HG03571 (cell line): ENCODE measurements around the gene NR3C1.

ENCODE experiments used
- ATAC-seq: cut with Tn5 transposase; IDR thresholded peaks from one replicate; pipeline ENCODE4 v1.9.1; 2021; ENCODE audit not compliant: unreplicated experiment

The NR3C1 gene

GRCh38 chr5:143426437-143426991 lies 23.0 kb upstream of the NR3C1 start:
- peak; percentile 62 for ATAC-seq

DNA sequence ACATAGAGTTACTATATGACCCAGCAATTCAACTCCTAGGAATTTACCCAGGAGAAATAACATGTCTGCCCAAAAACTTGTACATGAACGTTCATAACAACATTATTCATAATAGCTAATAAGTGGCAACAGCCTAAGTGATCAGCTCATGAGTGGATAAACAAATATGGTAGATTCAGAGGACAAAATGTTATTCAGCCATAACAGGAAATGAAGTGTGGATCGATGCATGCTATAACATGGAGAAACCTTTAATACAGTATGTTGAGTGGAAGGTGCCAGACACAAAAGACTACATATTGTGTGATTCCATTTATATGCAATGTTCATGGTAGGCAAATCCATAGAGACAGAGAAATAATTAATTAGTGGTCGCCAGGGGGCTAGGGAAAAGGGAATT lies 22.3 kb upstream of the NR3C1 start:
- ATAC-seq = no peak

DNA sequence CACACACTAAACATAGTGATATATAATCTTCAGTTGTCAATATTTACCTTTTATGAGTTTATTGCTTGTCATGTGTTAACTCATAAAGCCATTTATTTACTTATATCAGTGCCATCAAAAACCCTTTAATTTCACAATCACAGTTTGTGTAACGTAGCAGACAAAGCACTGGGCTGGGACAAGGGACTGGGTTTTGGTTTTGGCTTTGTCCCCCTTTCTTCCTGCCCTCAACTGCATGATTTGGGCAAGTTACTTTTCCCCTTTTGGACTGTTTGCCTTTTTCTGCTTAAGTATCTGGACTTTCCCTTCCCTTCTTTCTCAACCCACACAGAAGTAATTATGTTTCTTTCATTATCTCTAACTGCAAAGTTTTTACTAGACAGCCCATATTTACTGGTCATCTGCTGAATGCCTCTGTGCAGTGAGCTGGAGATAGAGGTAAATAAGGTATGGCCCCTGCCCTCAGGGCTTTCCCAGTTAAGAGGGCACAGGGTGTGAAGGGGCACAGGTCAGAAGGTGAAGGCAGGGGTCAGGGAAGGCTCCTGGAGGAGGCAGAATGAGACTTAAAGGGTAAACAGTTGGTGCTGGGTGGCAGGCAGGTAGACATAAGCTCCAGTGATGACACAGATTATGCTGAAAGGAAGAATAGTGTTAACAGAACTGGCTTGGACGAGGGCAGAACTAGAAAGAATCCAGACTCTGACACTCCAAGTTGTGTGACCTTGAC lies 14.8 kb upstream of the NR3C1 start:
- peak; percentile 43 for ATAC-seq

DNA sequence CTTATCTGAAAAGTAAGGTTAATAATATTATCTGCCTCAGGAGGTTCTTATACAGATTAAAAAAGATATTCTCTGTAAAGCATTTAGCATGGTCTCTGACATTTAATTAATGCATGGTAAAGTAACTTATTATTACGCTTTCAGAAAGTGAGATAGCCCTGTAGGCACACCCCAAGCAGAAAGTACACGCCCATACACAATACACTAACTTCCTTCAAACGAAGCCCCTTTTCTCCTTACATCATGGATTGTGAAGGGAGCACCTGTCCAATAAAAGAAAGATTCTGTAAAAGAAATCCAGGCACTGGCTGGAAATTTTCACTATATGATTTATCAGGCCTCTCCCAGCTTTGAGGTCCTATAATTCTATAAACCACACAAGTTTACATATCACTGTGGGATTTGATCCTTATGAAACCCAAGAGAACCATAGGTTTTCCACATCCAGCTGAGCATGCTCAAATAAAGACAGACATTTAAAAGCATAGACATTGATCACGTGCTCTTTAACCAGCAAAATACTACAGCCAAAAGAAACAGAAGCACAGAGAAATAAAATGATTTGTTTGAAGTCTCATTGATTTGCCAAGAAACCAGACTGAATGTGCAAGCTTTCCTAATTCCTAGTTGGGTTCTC lies 14.1 kb upstream of the NR3C1 start:
- no peak for ATAC-seq

- ATAC-seq = no peak
These were observed 12.9 kb upstream of the NR3C1 start for GRCh38 chr5:143416411-143416810.

- ATAC-seq = peak; percentile 67
These were observed 10.6 kb upstream of the NR3C1 start for GRCh38 chr5:143413958-143414669.

DNA sequence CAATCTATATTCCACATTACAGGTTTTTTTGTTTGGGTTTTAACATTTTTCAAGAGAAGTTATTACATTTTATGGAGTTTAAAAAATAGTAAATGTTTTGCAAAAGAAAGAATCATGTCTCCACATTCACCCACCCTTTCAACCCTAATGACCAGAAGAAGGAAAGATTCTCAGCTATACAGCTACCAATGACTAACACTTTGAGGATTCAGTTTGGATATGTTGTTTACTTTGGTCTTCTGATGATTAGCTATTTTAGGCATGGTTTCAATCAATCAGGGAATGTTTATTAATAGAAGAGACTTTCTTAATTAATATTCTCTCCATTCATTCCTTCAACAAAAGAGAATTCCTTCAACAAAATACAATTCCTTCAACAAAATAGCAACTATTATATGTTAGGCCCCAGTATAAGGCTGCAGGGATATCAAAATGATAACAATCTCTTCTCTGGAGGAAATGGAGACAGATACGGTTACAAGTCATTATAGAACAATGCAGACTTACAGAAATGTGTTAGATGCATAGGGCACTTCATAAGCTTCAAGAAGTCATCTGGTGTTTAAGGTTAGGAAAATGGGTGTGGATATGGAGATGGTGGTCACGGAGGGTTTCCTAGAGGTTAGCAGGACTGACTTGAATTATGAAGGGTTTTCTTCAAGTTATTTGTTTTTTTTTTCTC lies 9.3 kb upstream of the NR3C1 start:
- no peak for ATAC-seq

GRCh38 chr5:143409926-143410325 lies 6.4 kb upstream of the NR3C1 start:
- no peak for ATAC-seq

- no peak for ATAC-seq
These were observed 2.9 kb upstream of the NR3C1 start for GRCh38 chr5:143406408-143406807.

GRCh38 chr5:143405849-143406098 lies 2.3 kb upstream of the NR3C1 start:
- ATAC-seq = no peak

DNA sequence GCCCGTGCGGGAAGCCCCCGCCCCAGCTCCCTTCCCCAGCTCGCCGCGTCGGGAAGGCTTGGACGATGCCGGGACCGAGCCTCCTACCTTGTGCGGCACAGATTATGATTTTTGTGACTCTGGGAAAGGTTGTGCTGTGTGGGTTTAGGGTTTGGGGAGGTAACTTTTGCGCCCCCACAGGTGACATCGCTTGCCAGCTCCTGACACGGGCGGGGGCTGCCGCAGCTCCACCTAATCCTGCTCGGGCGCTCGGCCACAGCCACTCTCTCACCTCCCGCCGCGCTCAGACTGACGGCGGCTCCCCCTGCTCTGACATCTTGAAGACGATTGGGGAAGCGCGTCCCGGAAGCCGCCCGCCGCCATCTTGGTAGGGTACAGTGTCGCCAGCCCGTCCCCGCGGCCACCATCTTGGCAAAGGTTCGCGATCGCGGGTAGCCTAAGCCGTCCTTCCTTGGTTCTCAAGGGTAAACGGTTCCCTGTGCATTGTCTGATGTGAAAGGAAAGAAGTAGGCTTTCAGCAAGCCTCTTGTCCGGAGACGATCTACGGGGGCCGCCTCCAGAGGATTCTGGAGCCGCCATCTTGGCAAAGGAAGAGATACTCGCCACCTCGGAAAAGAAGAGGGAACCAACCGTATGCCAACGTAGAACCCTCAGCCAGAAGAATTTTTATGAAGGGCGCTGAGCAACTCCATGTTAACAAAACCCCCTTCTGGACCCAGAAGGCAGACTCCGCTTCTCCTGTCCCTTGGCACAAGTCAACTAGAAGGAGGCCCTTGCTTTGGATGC lies 1.8 kb upstream of the NR3C1 start:
- peak; percentile 28 for ATAC-seq

DNA sequence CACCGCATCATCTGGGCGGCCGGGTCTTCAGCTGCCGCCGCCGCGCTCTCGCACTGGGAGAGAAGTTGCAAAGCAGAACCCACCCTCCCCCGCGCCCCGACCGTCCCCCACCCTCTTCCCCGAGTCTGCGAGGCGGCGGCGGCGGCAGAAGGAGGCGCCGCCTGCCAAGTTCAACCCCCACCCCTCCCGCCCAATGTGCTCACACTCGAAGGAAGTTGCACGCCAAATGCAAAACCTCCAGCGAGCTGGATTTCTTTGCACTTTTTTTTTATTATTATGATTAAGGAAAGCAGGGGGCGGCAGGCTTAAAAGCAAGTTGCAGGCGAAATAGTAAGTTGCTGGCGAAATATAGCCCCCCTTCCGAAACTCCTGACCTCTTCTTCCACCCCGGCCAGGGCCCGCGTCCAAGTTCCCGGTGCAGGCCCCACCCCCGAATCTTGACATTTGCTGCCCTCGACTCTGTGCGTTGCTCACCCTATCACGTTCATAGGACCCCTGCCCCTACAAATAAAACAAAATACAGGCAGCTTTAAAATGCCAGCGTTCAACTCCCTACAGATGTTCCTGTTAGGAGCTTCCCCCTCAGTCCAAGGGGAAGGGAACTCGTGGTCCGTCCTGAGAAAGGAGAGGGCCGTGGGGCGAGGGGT lies 1.1 kb upstream of the NR3C1 start:
- peak; percentile 16 for ATAC-seq

DNA sequence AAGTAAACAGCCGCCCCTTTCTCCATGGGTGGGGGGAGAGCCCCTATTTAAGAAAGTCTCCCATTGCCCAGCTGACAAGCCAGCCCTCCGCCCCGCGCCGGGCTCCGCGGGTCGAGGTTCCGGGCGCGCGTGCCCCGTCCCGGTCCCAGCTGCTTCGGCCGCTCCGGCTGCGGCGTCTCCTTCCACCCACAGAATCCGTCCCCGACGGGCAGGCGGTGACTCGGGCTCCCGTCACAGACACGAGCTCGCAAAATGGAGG lies 223 bp downstream of the NR3C1 start:
- peak; percentile 8 for ATAC-seq

GRCh38 chr5:143402553-143403333 lies 743 bp downstream of the NR3C1 start:
- ATAC-seq = peak; percentile 0

DNA sequence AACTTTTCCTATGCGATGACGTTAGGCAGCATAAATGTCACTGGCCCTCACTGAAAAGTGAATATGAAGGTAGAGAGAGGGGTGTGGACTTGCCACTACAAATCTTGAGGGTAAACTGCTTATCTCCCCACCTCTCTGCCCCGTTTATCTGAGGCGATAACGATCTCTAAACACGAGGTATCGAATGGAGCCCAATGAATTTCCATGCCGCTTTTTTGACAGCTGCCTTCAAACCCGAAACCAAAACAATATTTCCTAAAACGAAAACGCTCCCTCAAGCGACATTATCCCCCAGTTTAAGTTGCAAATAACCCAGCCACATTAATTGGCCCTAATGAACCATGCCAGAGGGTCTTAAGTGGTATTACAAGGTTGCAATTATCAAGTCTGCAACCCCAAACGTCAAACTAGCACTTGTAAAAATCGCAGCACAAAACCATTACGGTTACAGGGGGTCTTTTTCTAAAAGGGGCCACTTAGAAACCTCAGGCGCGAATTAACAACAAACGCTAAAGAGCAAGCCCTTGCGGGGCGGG lies 1.4 kb downstream of the NR3C1 start:
- no peak for ATAC-seq

DNA sequence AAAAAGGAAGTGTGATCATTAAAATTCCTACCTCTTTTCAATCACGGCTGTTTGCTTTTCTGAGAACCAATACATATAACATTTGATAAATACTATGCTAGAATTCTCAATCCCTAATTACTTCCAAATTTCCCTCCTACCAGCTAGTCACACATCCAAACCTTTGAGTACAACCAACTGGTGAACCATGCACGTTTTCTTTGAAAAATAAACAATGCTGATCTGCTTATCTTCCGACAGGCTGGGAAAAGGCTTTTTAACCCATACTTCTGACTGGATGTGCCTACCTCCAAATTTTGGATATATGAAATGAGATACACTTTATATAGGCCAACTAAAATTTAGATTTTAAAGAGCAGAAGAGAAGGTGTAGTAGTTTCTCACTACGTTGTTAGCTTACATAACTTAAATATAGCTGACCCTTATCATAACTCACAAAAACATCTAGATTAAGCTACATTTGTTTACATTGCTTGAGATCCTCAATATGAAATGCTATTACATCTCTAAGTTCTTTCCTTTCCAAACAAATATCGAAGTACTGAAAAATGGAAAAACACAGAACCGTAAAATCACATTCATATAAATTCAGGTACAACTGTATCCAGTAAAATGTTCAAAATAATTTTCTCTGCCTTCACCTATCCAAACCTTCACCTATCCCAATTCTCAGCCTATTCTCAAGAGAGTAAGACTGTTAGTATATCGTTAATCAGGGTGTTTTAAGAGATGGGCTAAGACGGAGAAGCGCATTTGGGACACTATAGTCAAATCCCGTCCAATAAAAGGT lies 2.1 kb downstream of the NR3C1 start:
- no peak for ATAC-seq

DNA sequence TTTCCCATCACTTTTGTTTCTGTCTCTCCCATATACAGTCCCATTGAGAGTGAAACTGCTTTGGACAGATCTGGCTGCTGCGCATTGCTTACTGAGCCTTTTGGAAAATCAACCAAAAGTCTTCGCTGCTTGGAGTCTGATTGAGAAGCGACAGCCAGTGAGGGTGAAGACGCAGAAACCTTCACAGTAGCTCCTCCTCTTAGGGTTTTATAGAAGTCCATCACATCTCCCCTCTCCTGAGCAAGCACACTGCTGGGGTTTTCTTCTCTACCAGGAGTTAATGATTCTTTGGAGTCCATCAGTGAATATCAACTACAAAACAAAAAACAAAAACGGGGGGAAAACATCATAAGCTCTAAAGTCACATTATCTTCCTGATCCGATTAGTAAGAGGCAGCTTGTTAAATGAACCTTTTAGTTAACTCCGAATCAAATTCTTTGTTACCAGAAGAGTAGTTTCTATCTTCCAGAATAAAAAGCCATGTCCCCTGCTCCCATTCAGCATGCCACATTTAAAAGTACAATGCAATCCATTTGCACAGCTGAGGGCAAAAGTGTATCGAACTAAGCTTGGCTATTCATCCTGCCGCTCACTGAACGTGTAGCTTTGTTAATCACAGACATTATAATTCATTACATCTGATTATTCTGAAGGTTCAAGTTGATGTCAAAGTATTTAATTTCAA lies 2.8 kb downstream of the NR3C1 start:
- no peak for ATAC-seq
